Osteocyte (in vitro differentiated cells): ENCODE results near the gene ANKS1A. TPM values are rescaled to one million over a fixed set of nuclear protein-coding genes. Genes with fewer than 3 reads are reported as not detected.

ENCODE experiments used
- DNase-seq: peaks from one replicate; pipeline ENCODE4 v3.0.0; 2021; ENCODE audit warnings: mixed read lengths; ENCODE audit not compliant: unreplicated experiment; ENCODE audit errors: extremely low spot score
- H3K27ac Mint-ChIP-seq: one replicate; pipeline ENCODE4 v1.8.0; 2021; ENCODE audit warnings: mild to moderate bottlenecking, mixed read lengths; ENCODE audit not compliant: unreplicated experiment
- H3K27me3 Mint-ChIP-seq: one replicate; pipeline ENCODE4 v1.8.0; 2021; ENCODE audit warnings: mixed read lengths; ENCODE audit not compliant: unreplicated experiment
- H3K36me3 Mint-ChIP-seq: one replicate; pipeline ENCODE4 v1.8.0; 2021; ENCODE audit warnings: mixed read lengths; ENCODE audit not compliant: unreplicated experiment
- H3K4me1 Mint-ChIP-seq: one replicate; pipeline ENCODE4 v1.8.0; 2021; ENCODE audit warnings: mixed read lengths; ENCODE audit not compliant: unreplicated experiment
- H3K4me3 Mint-ChIP-seq: one replicate; pipeline ENCODE4 v1.8.0; 2021; ENCODE audit warnings: mild to moderate bottlenecking, moderate library complexity, mixed read lengths; ENCODE audit not compliant: unreplicated experiment
- H3K9me3 Mint-ChIP-seq: one replicate; pipeline ENCODE4 v1.8.0; 2021; ENCODE audit warnings: mixed read lengths; ENCODE audit not compliant: unreplicated experiment
- CTCF ChIP-seq: fragments of 200-600 bp; sonication (generic); IDR thresholded peaks from 2 replicates; pipeline ENCODE4 v1.5.0; 2021; ENCODE audit warnings: antibody characterized with exemption, mild to moderate bottlenecking, moderate library complexity
- total RNA-seq: library from RNA; stranded (reverse); gene quantifications from 2 replicates; pipeline ENCODE4 v1.2.1, GENCODE V29; 2021

Gene ANKS1A
- total RNA-seq, 1 donor from 2014 or later: 15.5 TPM

GRCh38 chr6:34985236-34985635 lies 96.2 kb downstream of the ANKS1A start:
- H3K4me1 Mint-ChIP-seq: peaks cover 6% of the 10 kb centered on the region
- H3K36me3 Mint-ChIP-seq: peaks cover 24% of the 10 kb centered on the region
- no peak overlapping the region for H3K27ac Mint-ChIP-seq
- no peaks in the 10 kb centered on the region for H3K27me3 Mint-ChIP-seq
- no peak overlapping the region for H3K4me3 Mint-ChIP-seq
- no peaks in the 10 kb centered on the region for H3K9me3 Mint-ChIP-seq
- no peak for TF ChIP-seq CTCF
- DNase-seq: no peak

- Mint-ChIP-seq H3K27me3 (no peaks in the 10 kb centered on the region), H3K4me3 (no peak overlapping the region), H3K9me3 (no peaks in the 10 kb centered on the region), H3K4me1 (peaks cover 6% of the 10 kb centered on the region), H3K27ac (no peak overlapping the region), H3K36me3 (peaks cover 29% of the 10 kb centered on the region)
- DNase-seq: no peak
- TF ChIP-seq CTCF: peak; percentile 87
Observed at GRCh38 chr6:34986845-34987246, 97.8 kb downstream of the ANKS1A start.

- Mint-ChIP-seq H3K4me1 (no peaks in the 10 kb centered on the region), H3K27me3 (no peaks in the 10 kb centered on the region), H3K9me3 (no peaks in the 10 kb centered on the region), H3K36me3 (peaks cover 29% of the 10 kb centered on the region), H3K27ac (no peak overlapping the region), H3K4me3 (no peak overlapping the region)
- no peak for TF ChIP-seq CTCF
- no peak for DNase-seq
Observed at GRCh38 chr6:34987506-34987905, 98.5 kb downstream of the ANKS1A start.

GRCh38 chr6:34990971-34991560 lies 102.0 kb downstream of the ANKS1A start:
- H3K27ac Mint-ChIP-seq: no peak overlapping the region
- H3K4me1 Mint-ChIP-seq: no peaks in the 10 kb centered on the region
- no peaks in the 10 kb centered on the region for H3K9me3 Mint-ChIP-seq
- no peak for DNase-seq
- H3K36me3 Mint-ChIP-seq: peaks cover 18% of the 10 kb centered on the region
- no peak for TF ChIP-seq CTCF
- H3K4me3 Mint-ChIP-seq: no peak overlapping the region
- H3K27me3 Mint-ChIP-seq: no peaks in the 10 kb centered on the region

- Mint-ChIP-seq H3K4me1 (no peaks in the 10 kb centered on the region), H3K27ac (no peak overlapping the region), H3K27me3 (no peaks in the 10 kb centered on the region), H3K9me3 (no peaks in the 10 kb centered on the region), H3K4me3 (no peak overlapping the region), H3K36me3 (peaks cover 22% of the 10 kb centered on the region)
- no peak for TF ChIP-seq CTCF
- DNase-seq: no peak
Observed at GRCh38 chr6:34992376-34992775, 103.3 kb downstream of the ANKS1A start.
